K562 (cell line): ENCODE data around the gene PDPR. TPM values are rescaled to one million over a fixed set of nuclear protein-coding genes. Genes with fewer than 3 reads are reported as not detected.
"Not testable (repeated sequence)": the region's sequence is repeated elsewhere in the genome, so short reads cannot be mapped to it uniquely, and the experiment has no call there.

Experiments used
- ATAC-seq: fragments of 200-7000 bp; cut with Tn5 transposase; 3 replicates; pipeline ENCODE4 v1.9.1; 2020; ENCODE audit warnings: moderate library complexity
- BruUV-seq: library from RNA; stranded (reverse); fragments of 400-500 nt; replicated peaks from 2 replicates; lab custom pipeline; 2021; lab: Mats Ljungman, UMichigan
- CTCF ChIA-PET: fragments of 300-600 bp; formaldehyde crosslinking; extraction: SDS; loops from one replicate; lab custom pipeline; 2021; ENCODE audit warnings: low intra/inter-chr PET ratio; lab: Yijun Ruan, JAX
- POLR2A ChIA-PET: fragments of 300-600, 350-650 bp; sonication (Branson Sonifier 250); formaldehyde crosslinking; extraction: SDS; loops from one replicate; lab custom pipeline; 2021; ENCODE audit warnings: antibody characterized with exemption, inconsistent platforms; lab: Yijun Ruan, JAX
- DNase-seq, 4 experiments: peaks; one replicate each; pipeline versions ENCODE4 v3.0.0 to v3.0.0-alpha.2; 2011 to 2018; ENCODE audit warnings: low spot score in 3 of 4, mixed read lengths in 3 of 4; ENCODE audit errors: extremely low read depth in 1 of 4
- FAIRE-seq: peaks from 2 replicates; lab custom pipeline; 2011; peaks lifted over from hg19 to GRCh38; lab: Jason Lieb, UNC
- H2AFZ ChIP-seq: 2 replicates; pipeline ENCODE4 v1.6.0; 2011; ENCODE audit warnings: low read depth, low read length, control low read depth, inconsistent platforms
- H3K27ac ChIP-seq: fragments of 200-600 bp; 3 replicates; pipeline ENCODE4 v1.8.0; 2011; ENCODE audit warnings: low read depth, mild to moderate bottlenecking, control low read depth, inconsistent platforms, low read length, moderate library complexity, mixed read lengths; ENCODE audit errors: extremely low read depth
- H3K27me3 ChIP-seq, 2 experiments: fragments of 300-600 bp in 1 of 2; 2 replicates in 1 of 2; 3 replicates in 1 of 2; pipeline versions ENCODE4 v1.6.0 to v1.8.0; 2011; ENCODE audit warnings: inconsistent platforms in 2 of 2, low read length in 2 of 2, mild to moderate bottlenecking in 1 of 2, mixed read lengths in 1 of 2, moderate library complexity in 1 of 2; ENCODE audit not compliant: control insufficient read depth in 2 of 2, insufficient read depth in 2 of 2
- H3K36me3 ChIP-seq: fragments of 300-600 bp; 3 replicates; pipeline ENCODE4 v1.8.0; 2011; ENCODE audit warnings: mild to moderate bottlenecking, low read length, inconsistent platforms; ENCODE audit not compliant: control insufficient read depth, insufficient read depth
- H3K4me1 ChIP-seq, 2 experiments: fragments of 200-600 bp in 1 of 2; replicated peaks in 1 of 2; 2 replicates in 1 of 2; 3 replicates in 1 of 2; pipeline versions ENCODE4 v1.5.1 to v1.8.0; 2011; ENCODE audit warnings: inconsistent platforms in 2 of 2, low read length in 2 of 2, mild to moderate bottlenecking in 1 of 2, mixed read lengths in 1 of 2, moderate library complexity in 1 of 2; ENCODE audit not compliant: control insufficient read depth in 2 of 2, insufficient read depth in 2 of 2
- H3K4me2 ChIP-seq: 2 replicates; pipeline ENCODE4 v1.6.1; 2011; ENCODE audit warnings: low read length, control low read depth, inconsistent platforms, mixed read lengths; ENCODE audit not compliant: insufficient read depth
- H3K4me3 ChIP-seq: fragments of 200-600 bp; sonication (generic), shearing (Covaris generic); 2 replicates; pipeline ENCODE4 v1.5.1; 2016; ENCODE audit warnings: control low read depth, inconsistent platforms
- H3K79me2 ChIP-seq: fragments of 200-600 bp; 3 replicates; pipeline ENCODE4 v1.8.0; 2011; ENCODE audit warnings: low read length, inconsistent platforms; ENCODE audit not compliant: control insufficient read depth, insufficient read depth
- H3K9ac ChIP-seq, 2 experiments: 2 replicates each; pipeline versions ENCODE4 v1.6.0 to v1.6.1; 2011; ENCODE audit warnings: low read depth in 2 of 2, low read length in 2 of 2, control low read depth in 1 of 2, inconsistent platforms in 1 of 2, mild to moderate bottlenecking in 1 of 2, mixed read lengths in 1 of 2; ENCODE audit not compliant: insufficient read depth in 1 of 2
- H3K9me1 ChIP-seq: one replicate; pipeline ENCODE4 v1.6.0; 2011; ENCODE audit warnings: inconsistent platforms, mild to moderate bottlenecking, low read length, moderate library complexity; ENCODE audit not compliant: control insufficient read depth, insufficient read depth
- H3K9me3 ChIP-seq: replicated peaks from 2 replicates; pipeline ENCODE4 v1.5.1; 2011; ENCODE audit warnings: low read depth, low read length, inconsistent platforms; ENCODE audit not compliant: control insufficient read depth, insufficient read depth
- H4K20me1 ChIP-seq: replicated peaks from 2 replicates; pipeline ENCODE4 v1.6.1; 2011; ENCODE audit warnings: low read length, inconsistent platforms, mixed read lengths; ENCODE audit not compliant: control insufficient read depth, insufficient read depth
- POLR2G ChIP-seq: fragments of 200-400 bp; formaldehyde crosslinking; IDR thresholded peaks from 2 replicates; pipeline ENCODE4 v1.6.1; 2017; ENCODE audit warnings: low read depth, mild to moderate bottlenecking, antibody characterized with exemption, low read length, moderate library complexity
- SRSF1 ChIP-seq: fragments of 200-400 bp; formaldehyde crosslinking; IDR thresholded peaks from 2 replicates; pipeline ENCODE4 v1.6.1; 2017; ENCODE audit warnings: mild to moderate bottlenecking, low read depth, low read length, moderate library complexity
- ZNF274 ChIP-seq: IDR thresholded peaks from 2 replicates; pipeline ENCODE4 v1.6.1; 2011; ENCODE audit warnings: low read depth, mild to moderate bottlenecking, low read length, moderate library complexity, borderline replicate concordance
- ZNF436 ChIP-seq: fragments of 250-450, 450-650 bp; sonication (Bioruptor Pico); formaldehyde crosslinking; IDR thresholded peaks from 2 replicates; pipeline ENCODE4 v1.7.0; 2020; ENCODE audit warnings: mild to moderate bottlenecking
- ZNF77 ChIP-seq: fragments of 250-450 bp; sonication (Bioruptor Pico); IDR thresholded peaks from 2 replicates; pipeline ENCODE4 v1.5.0; 2020
- WGBS: fragments of 100-300 bp; shearing (Covaris generic); methylation state at CpG from one replicate; pipeline ENCODE4 v1.1.6; 2016; ENCODE audit warnings: low coverage, mixed read lengths; ENCODE audit not compliant: insufficient coverage; ENCODE audit errors: missing lambda C conversion rate; 5-methylcytosine and 5-hydroxymethylcytosine counted together
- in situ Hi-C: fragments of 300-500 bp; cut with MboI; formaldehyde crosslinking; loops from 4 replicates; pipeline ENCODE4 v1.15.0; 2018; ENCODE audit warnings: inconsistent platforms, mixed read lengths
- intact Hi-C: fragments of 100-400 bp; cut with micrococcal nuclease; formaldehyde crosslinking; loops from 2 replicates; pipeline ENCODE4 v1.14.2; 2022
- polyA plus RNA-seq, 8 experiments: library from polyadenylated mRNA; depleted of rRNA in 4 of 8; stranded (reverse) in 5 of 8; unstranded in 3 of 8; fragments of >200 nt; fragmentation: Nextera tagmentation in 2 of 8; fragmentation: Illumina TruSeq in 1 of 8; extraction: Ambion mirVana in 2 of 8; extraction: Trizol in 1 of 8; gene quantifications; 2 replicates each; pipeline versions ENCODE4 v1.2.1 to v1.2.3, GENCODE V29; 2011 to 2014; ENCODE audit warnings: inconsistent platforms in 1 of 8, missing spikeins in 1 of 8
- total RNA-seq, 7 experiments: library from RNA; depleted of rRNA in 6 of 7; stranded (reverse); fragments of >200 nt in 6 of 7; fragmentation: Illumina TruSeq in 2 of 7; extraction: Trizol in 2 of 7; gene quantifications; 2 replicates each; pipeline versions ENCODE4 v1.2.1 to v1.2.3, GENCODE V29; 2011 to 2021; ENCODE audit warnings: low replicate concordance in 1 of 7

Gene PDPR
- total and polyA plus RNA-seq, 9 of the 15 experiments (the other 6 are each of a cell fraction or from before 2014, with no cell fraction given), result 4.9 to 35.7 (median 19.1) TPM

DNA sequence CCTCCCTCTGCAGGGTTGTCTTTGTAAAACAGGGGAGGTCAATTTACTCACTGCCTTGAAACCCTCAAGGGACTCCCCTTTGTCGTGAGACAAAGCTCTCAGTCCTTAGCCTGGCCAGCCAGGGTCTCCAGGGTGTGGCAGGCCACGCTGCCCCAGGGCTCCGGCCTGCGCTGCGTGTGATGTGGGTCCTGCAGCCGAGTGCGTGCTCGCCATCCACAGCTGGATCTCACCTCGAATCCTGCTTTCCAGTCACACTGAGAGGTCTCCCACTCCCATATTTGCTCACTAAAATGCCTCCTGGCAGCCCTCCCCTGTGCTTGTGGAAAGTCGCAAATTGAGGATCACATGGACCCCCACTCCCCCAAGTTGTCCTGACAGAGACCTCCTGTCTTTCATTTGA, 49.5 kb downstream of the PDPR start:
- H3K27me3 ChIP-seq, result no peaks in the 10 kb centered on the region; a peak in 1 of 5 replicates
- peaks cover 38% of the 10 kb centered on the region for H3K36me3 ChIP-seq
- TF ChIP-seq ZNF274 (no peak), ZNF77 (CRISPR knock-in tag) (no peak), ZNF436 (no peak), SRSF1 (no peak), POLR2G (peak; percentile 48; the same call in 1 of the 2 replicates)
- DNase-seq (no peak), FAIRE-seq (no peak), ATAC-seq (no peak)
- no peaks in the 10 kb centered on the region for H3K9me3 ChIP-seq
- no peak overlapping the region for H3K9ac ChIP-seq
- CTCF ChIA-PET, result no interaction called here
- no peaks in the 10 kb centered on the region for H3K9me1 ChIP-seq
- H3K27ac ChIP-seq, result no peak overlapping the region
- 59% methylated on average over 10 of the region's 10 CpGs for WGBS
- in situ Hi-C loops (loop anchor here (10.0 kb wide), 1 partner anchor 219 kb away; no protein-coding TSS in a partner anchor), intact Hi-C loops (no loop called here)
- no peaks in the 10 kb centered on the region for H4K20me1 ChIP-seq
- no peaks in the 10 kb centered on the region for H3K79me2 ChIP-seq
- no TSS peak for BruUV-seq
- POLR2A ChIA-PET, result no interaction called here
- H2AFZ ChIP-seq, result no peak overlapping the region
- H3K4me3 ChIP-seq, result no peak overlapping the region
- peaks cover 0 to 3% of the 10 kb centered on the region in 2 experiments; a peak in 1 of 5 replicates for H3K4me1 ChIP-seq
- H3K4me2 ChIP-seq, result no peak overlapping the region

DNA sequence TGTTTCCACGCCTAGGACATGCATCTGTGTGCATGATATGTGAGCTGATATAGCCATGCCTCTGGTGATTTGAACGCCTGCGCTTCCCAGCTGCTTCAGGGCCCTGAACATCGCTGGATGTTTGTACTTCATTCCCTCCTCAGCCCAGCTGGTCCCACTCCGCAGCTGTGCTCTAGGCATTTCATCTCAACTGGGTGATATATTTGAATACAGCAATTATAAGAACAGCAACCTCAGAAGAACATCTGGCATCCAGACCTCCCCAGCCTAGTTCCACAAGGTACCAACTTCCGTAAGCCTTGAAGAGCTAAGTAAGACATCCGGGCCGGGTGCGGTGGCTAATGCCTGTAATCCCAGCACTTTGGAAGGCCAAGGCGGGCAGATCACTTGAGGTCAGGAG, 52.6 kb downstream of the PDPR start:
- intact Hi-C loops, POLR2A ChIA-PET, H3K27me3 ChIP-seq, H3K79me2 ChIP-seq, H3K27ac ChIP-seq, H3K36me3 ChIP-seq, H3K4me2 ChIP-seq, CTCF ChIA-PET, H3K4me3 ChIP-seq, H3K9me3 ChIP-seq, H3K9ac ChIP-seq, BruUV-seq, H3K9me1 ChIP-seq, DNase-seq, H2AFZ ChIP-seq, H4K20me1 ChIP-seq, FAIRE-seq, H3K4me1 ChIP-seq: not testable (repeated sequence)
- WGBS, result 84% methylated on average over 5 of the region's 10 CpGs
- peak; percentile 7; the same call in 1 of the 3 replicates for ATAC-seq
- in situ Hi-C loops, result loop anchor here (10.0 kb wide), 1 partner anchor 222 kb away; no protein-coding TSS in a partner anchor

DNA sequence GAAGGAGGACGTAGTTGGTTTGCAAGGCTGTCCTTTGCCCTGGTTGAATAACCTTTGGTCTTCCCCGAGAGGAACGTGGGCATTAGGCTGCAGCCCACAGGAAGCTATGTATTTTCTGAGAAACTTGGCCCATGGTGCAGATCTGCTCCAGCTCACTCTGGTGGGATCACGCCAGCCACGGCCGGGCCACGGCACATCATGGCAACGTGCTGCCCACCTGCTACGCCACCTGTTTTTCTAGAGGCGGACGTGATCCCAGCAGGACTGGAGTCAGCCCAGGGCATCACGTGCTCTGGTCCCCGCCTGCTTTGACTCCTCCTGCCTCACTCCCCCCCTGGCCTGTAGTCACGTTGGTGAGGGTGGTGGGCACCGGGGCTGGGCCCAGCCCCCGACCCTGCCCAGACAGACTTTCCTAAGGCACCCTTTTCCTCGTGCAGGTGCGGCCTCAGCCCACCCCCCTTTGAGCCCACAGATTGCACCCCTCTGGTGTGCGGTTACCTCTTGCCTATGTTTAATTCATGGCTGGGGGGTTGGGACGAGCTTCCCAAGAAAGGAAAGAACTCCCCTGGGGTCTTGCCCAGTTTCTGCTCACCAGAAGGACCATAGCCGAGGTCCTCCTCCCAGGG, 59.2 kb downstream of the PDPR start, which contains the start of gene CLEC18C:
Gene CLEC18C, plus strand, starts transcription at position 576 of the 626 bp plus-strand sequence. CDS start 492 bp downstream, outside the sequence.
- POLR2A ChIA-PET, H3K9ac ChIP-seq, H3K4me3 ChIP-seq, in situ Hi-C loops, H3K9me3 ChIP-seq, FAIRE-seq, H3K4me1 ChIP-seq, H4K20me1 ChIP-seq, H3K4me2 ChIP-seq, H3K27me3 ChIP-seq, H3K79me2 ChIP-seq, DNase-seq, H3K27ac ChIP-seq, ATAC-seq, intact Hi-C loops, H2AFZ ChIP-seq, H3K36me3 ChIP-seq, CTCF ChIA-PET, H3K9me1 ChIP-seq, BruUV-seq: not testable (repeated sequence)
- WGBS, result 11% methylated on average over 12 of the region's 21 CpGs
